Measurements from ENCODE around the gene HBZ.
"Not testable (repeated sequence)": the region's sequence is repeated elsewhere in the genome, so short reads cannot be mapped to it uniquely, and the experiment has no call there.

HBZ gene

DNA sequence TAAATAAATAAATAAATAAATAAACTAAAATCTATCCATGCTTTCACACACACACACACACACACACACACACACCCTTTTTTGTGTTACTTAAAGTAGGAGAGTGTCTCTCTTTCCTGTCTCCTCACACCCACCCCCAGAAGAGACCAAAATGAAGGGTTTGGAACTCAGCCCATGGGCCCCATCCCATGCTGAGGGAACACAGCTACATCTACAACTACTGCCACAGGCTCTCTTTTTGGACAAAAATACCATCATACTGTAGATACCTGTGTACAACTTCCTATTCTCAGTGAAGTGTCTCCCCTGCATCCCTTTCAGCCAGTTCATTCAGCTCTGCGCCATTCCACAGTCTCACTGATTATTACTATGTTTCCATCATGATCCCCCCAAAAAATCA, 18.3 kb downstream of the HBZ start:
- Histone ChIP-seq H3K4me2 (ENCODE audit: insufficient read depth, low read length) (no peak overlapping the region), H3K9ac (ENCODE audit: low read depth, low read length) (no peak overlapping the region), H3K9me3 (ENCODE audit: insufficient read depth, low read length, severe bottlenecking) (no peaks in the 10 kb centered on the region), H4K20me1 (ENCODE audit: insufficient read depth, low read length) (peaks cover 7% of the 10 kb centered on the region), H2AFZ (ENCODE audit: low read depth, low read length) (no peak overlapping the region), H3K36me3 (ENCODE audit: insufficient read depth, low read length) (no peaks in the 10 kb centered on the region), H3K4me1 (ENCODE audit: insufficient read depth, low read length) (no peaks in the 10 kb centered on the region), H3K27me3 (ENCODE audit: insufficient read depth, low read length, poor library complexity) (no peaks in the 10 kb centered on the region), H3K79me2 (ENCODE audit: insufficient read depth, low read length) (no peaks in the 10 kb centered on the region), H3K4me3 (ENCODE audit: low read depth in 1 of 2, low read length in 2 of 2) (no peak overlapping the region), H3K27ac (ENCODE audit: low read length) (no peak overlapping the region)
- TF ChIP-seq EZH2 (IDR thresholded peaks at IDR 0.05; ENCODE audit: borderline replicate concordance, low read depth, low read length, severe bottlenecking), result no peak
- TF ChIP-seq, protein P1, sequence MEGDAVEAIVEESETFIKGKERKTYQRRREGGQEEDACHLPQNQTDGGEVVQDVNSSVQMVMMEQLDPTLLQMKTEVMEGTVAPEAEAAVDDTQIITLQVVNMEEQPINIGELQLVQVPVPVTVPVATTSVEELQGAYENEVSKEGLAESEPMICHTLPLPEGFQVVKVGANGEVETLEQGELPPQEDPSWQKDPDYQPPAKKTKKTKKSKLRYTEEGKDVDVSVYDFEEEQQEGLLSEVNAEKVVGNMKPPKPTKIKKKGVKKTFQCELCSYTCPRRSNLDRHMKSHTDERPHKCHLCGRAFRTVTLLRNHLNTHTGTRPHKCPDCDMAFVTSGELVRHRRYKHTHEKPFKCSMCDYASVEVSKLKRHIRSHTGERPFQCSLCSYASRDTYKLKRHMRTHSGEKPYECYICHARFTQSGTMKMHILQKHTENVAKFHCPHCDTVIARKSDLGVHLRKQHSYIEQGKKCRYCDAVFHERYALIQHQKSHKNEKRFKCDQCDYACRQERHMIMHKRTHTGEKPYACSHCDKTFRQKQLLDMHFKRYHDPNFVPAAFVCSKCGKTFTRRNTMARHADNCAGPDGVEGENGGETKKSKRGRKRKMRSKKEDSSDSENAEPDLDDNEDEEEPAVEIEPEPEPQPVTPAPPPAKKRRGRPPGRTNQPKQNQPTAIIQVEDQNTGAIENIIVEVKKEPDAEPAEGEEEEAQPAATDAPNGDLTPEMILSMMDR (IDR thresholded peaks at IDR 0.05; ENCODE audit: borderline replicate concordance, extremely low read depth, low read length, poor library complexity, severe bottlenecking), result no peak
- ATAC-seq (ENCODE audit: insufficient read depth, low read depth) (no peak), DNase-seq (no peak)

DNA sequence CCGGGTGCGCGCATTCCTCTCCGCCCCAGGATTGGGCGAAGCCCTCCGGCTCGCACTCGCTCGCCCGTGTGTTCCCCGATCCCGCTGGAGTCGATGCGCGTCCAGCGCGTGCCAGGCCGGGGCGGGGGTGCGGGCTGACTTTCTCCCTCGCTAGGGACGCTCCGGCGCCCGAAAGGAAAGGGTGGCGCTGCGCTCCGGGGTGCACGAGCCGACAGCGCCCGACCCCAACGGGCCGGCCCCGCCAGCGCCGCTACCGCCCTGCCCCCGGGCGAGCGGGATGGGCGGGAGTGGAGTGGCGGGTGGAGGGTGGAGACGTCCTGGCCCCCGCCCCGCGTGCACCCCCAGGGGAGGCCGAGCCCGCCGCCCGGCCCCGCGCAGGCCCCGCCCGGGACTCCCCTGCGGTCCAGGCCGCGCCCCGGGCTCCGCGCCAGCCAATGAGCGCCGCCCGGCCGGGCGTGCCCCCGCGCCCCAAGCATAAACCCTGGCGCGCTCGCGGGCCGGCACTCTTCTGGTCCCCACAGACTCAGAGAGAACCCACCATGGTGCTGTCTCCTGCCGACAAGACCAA, 20.0 kb downstream of the HBZ start, which contains the start of gene HBA2:
Gene HBA2 (plus strand): TSS at position 503 of the 568 bp plus-strand sequence. CDS start 37 bp downstream, at position 540.
- not testable (repeated sequence) for H3K4me2 ChIP-seq (ENCODE audit: insufficient read depth, low read length); H3K4me3 ChIP-seq (ENCODE audit: low read depth in 1 of 2, low read length in 2 of 2); H3K27me3 ChIP-seq (ENCODE audit: insufficient read depth, low read length, poor library complexity); H4K20me1 ChIP-seq (ENCODE audit: insufficient read depth, low read length); ATAC-seq (ENCODE audit: insufficient read depth, low read depth); H3K27ac ChIP-seq (ENCODE audit: low read length); H3K36me3 ChIP-seq (ENCODE audit: insufficient read depth, low read length); H3K9me3 ChIP-seq (ENCODE audit: insufficient read depth, low read length, severe bottlenecking); H3K9ac ChIP-seq (ENCODE audit: low read depth, low read length); DNase-seq; H2AFZ ChIP-seq (ENCODE audit: low read depth, low read length); H3K4me1 ChIP-seq (ENCODE audit: insufficient read depth, low read length); H3K79me2 ChIP-seq (ENCODE audit: insufficient read depth, low read length)

DNA sequence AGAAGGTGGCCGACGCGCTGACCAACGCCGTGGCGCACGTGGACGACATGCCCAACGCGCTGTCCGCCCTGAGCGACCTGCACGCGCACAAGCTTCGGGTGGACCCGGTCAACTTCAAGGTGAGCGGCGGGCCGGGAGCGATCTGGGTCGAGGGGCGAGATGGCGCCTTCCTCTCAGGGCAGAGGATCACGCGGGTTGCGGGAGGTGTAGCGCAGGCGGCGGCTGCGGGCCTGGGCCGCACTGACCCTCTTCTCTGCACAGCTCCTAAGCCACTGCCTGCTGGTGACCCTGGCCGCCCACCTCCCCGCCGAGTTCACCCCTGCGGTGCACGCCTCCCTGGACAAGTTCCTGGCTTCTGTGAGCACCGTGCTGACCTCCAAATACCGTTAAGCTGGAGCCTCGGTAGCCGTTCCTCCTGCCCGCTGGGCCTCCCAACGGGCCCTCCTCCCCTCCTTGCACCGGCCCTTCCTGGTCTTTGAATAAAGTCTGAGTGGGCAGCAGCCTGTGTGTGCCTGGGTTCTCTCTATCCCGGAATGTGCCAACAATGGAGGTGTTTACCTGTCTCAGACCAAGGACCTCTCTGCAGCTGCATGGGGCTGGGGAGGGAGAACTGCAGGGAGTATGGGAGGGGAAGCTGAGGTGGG, 20.9 kb downstream of the HBZ start:
- not testable (repeated sequence) for ATAC-seq (ENCODE audit: insufficient read depth, low read depth); H3K9me3 ChIP-seq (ENCODE audit: insufficient read depth, low read length, severe bottlenecking); DNase-seq; H2AFZ ChIP-seq (ENCODE audit: low read depth, low read length); H3K4me3 ChIP-seq (ENCODE audit: low read depth in 1 of 2, low read length in 2 of 2); H3K4me2 ChIP-seq (ENCODE audit: insufficient read depth, low read length); H3K36me3 ChIP-seq (ENCODE audit: insufficient read depth, low read length); H3K9ac ChIP-seq (ENCODE audit: low read depth, low read length); H4K20me1 ChIP-seq (ENCODE audit: insufficient read depth, low read length); H3K27me3 ChIP-seq (ENCODE audit: insufficient read depth, low read length, poor library complexity); H3K4me1 ChIP-seq (ENCODE audit: insufficient read depth, low read length); H3K27ac ChIP-seq (ENCODE audit: low read length); H3K79me2 ChIP-seq (ENCODE audit: insufficient read depth, low read length)

DNA sequence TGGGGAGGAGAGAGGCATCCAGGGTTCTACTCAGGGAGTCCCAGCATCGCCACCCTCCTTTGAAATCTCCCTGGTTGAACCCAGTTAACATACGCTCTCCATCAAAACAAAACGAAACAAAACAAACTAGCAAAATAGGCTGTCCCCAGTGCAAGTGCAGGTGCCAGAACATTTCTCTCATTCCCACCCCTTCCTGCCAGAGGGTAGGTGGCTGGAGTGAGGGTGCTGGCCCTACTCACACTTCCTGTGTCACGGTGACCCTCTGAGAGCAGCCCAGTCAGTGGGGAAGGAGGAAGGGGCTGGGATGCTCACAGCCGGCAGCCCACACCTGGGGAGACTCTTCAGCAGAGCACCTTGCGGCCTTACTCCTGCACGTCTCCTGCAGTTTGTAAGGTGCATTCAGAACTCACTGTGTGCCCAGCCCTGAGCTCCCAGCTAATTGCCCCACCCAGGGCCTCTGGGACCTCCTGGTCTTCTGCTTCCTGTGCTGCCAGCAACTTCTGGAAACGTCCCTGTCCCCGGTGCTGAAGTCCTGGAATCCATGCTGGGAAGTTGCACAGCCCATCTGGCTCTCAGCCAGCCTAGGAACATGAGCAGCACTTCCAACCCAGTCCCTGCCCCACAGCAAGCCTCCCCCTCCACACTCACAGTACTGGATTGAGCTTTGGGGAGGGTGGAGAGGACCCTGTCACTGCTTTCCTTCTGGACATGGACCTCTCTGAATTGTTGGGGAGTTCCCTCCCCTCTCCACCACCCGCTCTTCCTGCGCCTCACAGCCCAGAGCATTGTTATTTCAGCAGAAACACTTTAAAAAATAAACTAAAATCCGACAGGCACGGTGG, 21.7 kb downstream of the HBZ start:
- not testable (repeated sequence) for H3K27me3 ChIP-seq (ENCODE audit: insufficient read depth, low read length, poor library complexity); H2AFZ ChIP-seq (ENCODE audit: low read depth, low read length); ATAC-seq (ENCODE audit: insufficient read depth, low read depth); H3K27ac ChIP-seq (ENCODE audit: low read length); H3K9ac ChIP-seq (ENCODE audit: low read depth, low read length); H3K36me3 ChIP-seq (ENCODE audit: insufficient read depth, low read length); H3K4me3 ChIP-seq (ENCODE audit: low read depth in 1 of 2, low read length in 2 of 2); H4K20me1 ChIP-seq (ENCODE audit: insufficient read depth, low read length); H3K4me1 ChIP-seq (ENCODE audit: insufficient read depth, low read length); H3K9me3 ChIP-seq (ENCODE audit: insufficient read depth, low read length, severe bottlenecking); H3K79me2 ChIP-seq (ENCODE audit: insufficient read depth, low read length); H3K4me2 ChIP-seq (ENCODE audit: insufficient read depth, low read length); DNase-seq
